ENCODE results near the gene PELI2. TPM values are rescaled to one million over a fixed set of nuclear protein-coding genes. Genes with fewer than 3 reads are reported as not detected.

Gene PELI2
- total RNA-seq, 4 donors from 2014 or later, result 10.0 to 17.0 (median 13.2) TPM

GRCh38 chr14:56099081-56099797 lies 19.0 kb upstream of the PELI2 start:
- intact Hi-C loops (cut with DNase I; ENCODE audit: low total_unique reads), result no loop called here
- no peak overlapping the region for H3K4me3 ChIP-seq (ENCODE audit: low read depth, poor library complexity, severe bottlenecking)
- WGBS, 2 donors, result 70 to 81% methylated on average over 7 of the region's 7 CpGs

GRCh38 chr14:56100556-56100955 lies 17.7 kb upstream of the PELI2 start:
- no peak for TF ChIP-seq CTCF (IDR thresholded peaks at IDR 0.05)
- TF ChIP-seq POLR2A (IDR thresholded peaks at IDR 0.05), result no peak
- no peak overlapping the region for H3K4me3 ChIP-seq (ENCODE audit: low read depth, poor library complexity, severe bottlenecking)
- intact Hi-C loops (cut with DNase I; ENCODE audit: low total_unique reads), result loop anchor here (5.0 kb wide), 1 partner anchor 792 kb away; no protein-coding TSS in a partner anchor
- no peak for DNase-seq (ENCODE audit: low spot score in 2 of 2)
- 53 to 65% methylated on average over 3 of the region's 3 CpGs for WGBS, 2 donors

More at GRCh38 chr14:56099081-56099797, 19.0 kb upstream of the PELI2 start:
- TF ChIP-seq POLR2A (IDR thresholded peaks at IDR 0.05) (no peak), CTCF (IDR thresholded peaks at IDR 0.05) (no peak)
- no peak for DNase-seq (ENCODE audit: low spot score in 2 of 2)

- no peak for DNase-seq (ENCODE audit: low spot score in 2 of 2)
- WGBS, 2 donors, result 72 to 73% methylated on average over 3 of the region's 3 CpGs
- H3K4me3 ChIP-seq (ENCODE audit: low read depth, poor library complexity, severe bottlenecking), result no peak overlapping the region
- no peak for TF ChIP-seq CTCF (IDR thresholded peaks at IDR 0.05)
- no peak for TF ChIP-seq POLR2A (IDR thresholded peaks at IDR 0.05)
- intact Hi-C loops (cut with DNase I; ENCODE audit: low total_unique reads), result loop anchor here (5.0 kb wide), 1 partner anchor 789 kb away; no protein-coding TSS in a partner anchor
Measured at GRCh38 chr14:56102941-56103340, 15.3 kb upstream of the PELI2 start.

GRCh38 chr14:56107615-56108014 lies 10.6 kb upstream of the PELI2 start:
- WGBS, 2 donors, result 75 to 90% methylated on average over 5 of the region's 5 CpGs
- intact Hi-C loops (cut with DNase I; ENCODE audit: low total_unique reads), result no loop called here
- no peak overlapping the region for H3K4me3 ChIP-seq (ENCODE audit: low read depth, poor library complexity, severe bottlenecking)
- no peak for DNase-seq (ENCODE audit: low spot score in 2 of 2)
- TF ChIP-seq CTCF (IDR thresholded peaks at IDR 0.05) (no peak), POLR2A (IDR thresholded peaks at IDR 0.05) (no peak)

- WGBS, 2 donors, result 93 to 96% methylated on average over 1 of the region's 1 CpG
- intact Hi-C loops (cut with DNase I; ENCODE audit: low total_unique reads), result no loop called here
Measured at GRCh38 chr14:56108057-56108456, 10.2 kb upstream of the PELI2 start.

More at GRCh38 chr14:56108057-56108456, 10.2 kb upstream of the PELI2 start:
- no peak overlapping the region for H3K4me3 ChIP-seq (ENCODE audit: low read depth, poor library complexity, severe bottlenecking)
- no peak for TF ChIP-seq CTCF (IDR thresholded peaks at IDR 0.05)
- TF ChIP-seq POLR2A (IDR thresholded peaks at IDR 0.05), result no peak
- no peak for DNase-seq (ENCODE audit: low spot score in 2 of 2)

Measured in lower leg skin (tissue), 4 donors.